HFF-Myc (cell line): Measurements from ENCODE around the gene PLEKHM3.

Source experiments
- DNase-seq: peaks from one replicate; pipeline ENCODE4 v3.0.0-alpha.2; 2011; ENCODE audit warnings: low read depth; ENCODE audit errors: extremely low read depth
- H3K4me3 ChIP-seq: replicated peaks from 2 replicates; pipeline ENCODE4 v1.5.1; 2011; ENCODE audit warnings: low read depth, mild to moderate bottlenecking, control low read depth, low read length
- CTCF ChIP-seq: IDR thresholded peaks from 2 replicates; pipeline ENCODE4 v1.5.1; 2012; ENCODE audit warnings: mild to moderate bottlenecking, low read depth, low read length, control low read depth; ENCODE audit errors: missing control alignments

Gene PLEKHM3

GRCh38 chr2:207939342-207940108 lies 85.8 kb downstream of the PLEKHM3 start:
- DNase-seq = no peak
- TF ChIP-seq CTCF = no peak
- H3K4me3 ChIP-seq = no peak overlapping the region

GRCh38 chr2:207938886-207939285 lies 86.4 kb downstream of the PLEKHM3 start:
- H3K4me3 ChIP-seq = no peak overlapping the region
- no peak for DNase-seq
- no peak for TF ChIP-seq CTCF

GRCh38 chr2:207938415-207938814 lies 86.9 kb downstream of the PLEKHM3 start:
- no peak for DNase-seq
- H3K4me3 ChIP-seq = no peak overlapping the region
- TF ChIP-seq CTCF = no peak

GRCh38 chr2:207937823-207938222 lies 87.5 kb downstream of the PLEKHM3 start:
- TF ChIP-seq CTCF = no peak
- H3K4me3 ChIP-seq = no peak overlapping the region
- no peak for DNase-seq

GRCh38 chr2:207937253-207937652 lies 88.1 kb downstream of the PLEKHM3 start:
- no peak for DNase-seq
- no peak for TF ChIP-seq CTCF
- H3K4me3 ChIP-seq = no peak overlapping the region

- H3K4me3 ChIP-seq = no peak overlapping the region
- DNase-seq = no peak
- TF ChIP-seq CTCF = no peak
Measured at GRCh38 chr2:207936380-207936779, 88.9 kb downstream of the PLEKHM3 start.

- no peak for TF ChIP-seq CTCF
- no peak for DNase-seq
- H3K4me3 ChIP-seq = no peak overlapping the region
Measured at GRCh38 chr2:207935991-207936370, 89.3 kb downstream of the PLEKHM3 start.
